SK-N-MC (cell line): ENCODE results near the gene ZNF324B.

ENCODE experiments used
- EZH2 ChIP-seq: fragments of 200-600 bp; sonication (generic); IDR thresholded peaks from one replicate; pipeline ENCODE4 v1.6.1; 2017; ENCODE audit warnings: antibody characterized with exemption
- POLR2AphosphoS5 ChIP-seq: IDR thresholded peaks from 2 replicates; pipeline ENCODE4 v1.6.1; 2012; ENCODE audit warnings: mild to moderate bottlenecking, low read depth, low read length, borderline replicate concordance

GRCh38 chr19:58500242-58500641 is 48.8 kb downstream of the ZNF324B start:
- TF ChIP-seq EZH2, result no peak
- TF ChIP-seq POLR2AphosphoS5, result peak; percentile 6; the same call in 1 of the 2 replicates
